GM12878 (cell line): ENCODE measurements around the gene FBXL17. TPM values are rescaled to one million over a fixed set of nuclear protein-coding genes. Genes with fewer than 3 reads are reported as not detected.

Experiments used
- IKZF1 ChIP-seq: fragments of 450-650 bp; conservative IDR thresholded peaks from 2 replicates; pipeline ENCODE4 v1.6.1; 2017; ENCODE audit warnings: antibody characterized with exemption, mild to moderate bottlenecking
- JUND ChIP-seq: IDR thresholded peaks from 2 replicates; pipeline ENCODE4 v1.6.1; 2012; ENCODE audit warnings: low read depth, mild to moderate bottlenecking, low read length, improper control_type of control experiment, moderate library complexity
- NBN ChIP-seq: fragments of 450-650 bp; IDR thresholded peaks from 2 replicates; pipeline ENCODE4 v1.6.1; 2016
- RB1 ChIP-seq: fragments of 450-650 bp; formaldehyde crosslinking; IDR thresholded peaks from 2 replicates; pipeline ENCODE4 v1.6.1; 2017; ENCODE audit warnings: mild to moderate bottlenecking, borderline replicate concordance
- RFX5 ChIP-seq: IDR thresholded peaks from 2 replicates; pipeline ENCODE4 v1.6.1; 2011; ENCODE audit warnings: low read depth, low read length, improper control_type of control experiment
- TCF7 ChIP-seq: IDR thresholded peaks from 2 replicates; pipeline ENCODE4 v1.6.1; 2014; ENCODE audit warnings: antibody characterized with exemption, borderline replicate concordance
- ZNF384 ChIP-seq: IDR thresholded peaks from 2 replicates; pipeline ENCODE4 v1.6.1; 2012; ENCODE audit warnings: low read depth, mild to moderate bottlenecking, low read length, improper control_type of control experiment, borderline replicate concordance
- polyA plus RNA-seq, 11 experiments: library from polyadenylated mRNA; depleted of rRNA in 4 of 11; unstranded in 6 of 11; stranded (reverse) in 5 of 11; fragments of >200 nt; fragmentation: Nextera tagmentation in 4 of 11; fragmentation: Illumina TruSeq in 1 of 11; extraction: Ambion mirVana in 4 of 11; extraction: Trizol in 1 of 11; gene quantifications; 1 replicate in 1 of 11; 2 replicates in 10 of 11; pipeline versions ENCODE4 v1.2.1 to v1.2.3, GENCODE V29; 2011 to 2016; ENCODE audit warnings: inconsistent platforms in 2 of 11, missing spikeins in 2 of 11, low read depth in 1 of 11
- total RNA-seq, 4 experiments: library from RNA; depleted of rRNA in 3 of 4; stranded (reverse); fragments of >200 nt in 3 of 4; fragmentation: Illumina TruSeq in 1 of 4; extraction: Trizol in 1 of 4; gene quantifications; 2 replicates each; pipeline versions ENCODE4 v1.2.1 to v1.2.3, GENCODE V29; 2013 to 2021
- TF ChIP-seq, protein P1 (sequence below): fragments of 450-650 bp; formaldehyde crosslinking; IDR thresholded peaks from 2 replicates; pipeline ENCODE4 v1.4.0; 2022; ENCODE audit warnings: mild to moderate bottlenecking, moderate library complexity
- TF ChIP-seq, protein P2 (sequence below): fragments of 450-650 bp; IDR thresholded peaks from 2 replicates; pipeline ENCODE4 v1.6.1; 2018; ENCODE audit warnings: borderline replicate concordance, mild to moderate bottlenecking; ENCODE audit not compliant: partially characterized antibody

The FBXL17 gene
- total and polyA plus RNA-seq, 10 of the 15 experiments (the other 5 are each of a cell fraction or from before 2014, with no cell fraction given): 0.88 to 9.0 (median 4.4) TPM

DNA sequence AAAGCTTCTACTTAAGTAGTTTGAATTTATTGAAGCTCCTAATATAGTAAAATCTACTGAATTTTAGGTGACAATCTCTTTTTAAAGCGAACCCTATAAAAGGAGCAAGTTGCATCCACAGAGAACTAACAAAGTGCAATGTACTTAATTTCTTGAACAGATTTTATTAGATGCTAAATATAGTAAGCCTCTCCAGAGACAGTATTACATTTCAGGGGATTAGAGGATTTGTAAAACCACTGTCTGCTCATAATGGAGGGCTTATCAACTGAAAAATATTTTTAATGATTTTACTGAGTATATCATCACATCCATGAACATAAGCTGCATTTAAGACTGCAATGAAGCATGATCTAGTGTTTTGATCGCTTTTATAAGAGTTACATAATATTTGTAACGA is 481.2 kb downstream of the FBXL17 start (continued):
- TF ChIP-seq, protein P1, sequence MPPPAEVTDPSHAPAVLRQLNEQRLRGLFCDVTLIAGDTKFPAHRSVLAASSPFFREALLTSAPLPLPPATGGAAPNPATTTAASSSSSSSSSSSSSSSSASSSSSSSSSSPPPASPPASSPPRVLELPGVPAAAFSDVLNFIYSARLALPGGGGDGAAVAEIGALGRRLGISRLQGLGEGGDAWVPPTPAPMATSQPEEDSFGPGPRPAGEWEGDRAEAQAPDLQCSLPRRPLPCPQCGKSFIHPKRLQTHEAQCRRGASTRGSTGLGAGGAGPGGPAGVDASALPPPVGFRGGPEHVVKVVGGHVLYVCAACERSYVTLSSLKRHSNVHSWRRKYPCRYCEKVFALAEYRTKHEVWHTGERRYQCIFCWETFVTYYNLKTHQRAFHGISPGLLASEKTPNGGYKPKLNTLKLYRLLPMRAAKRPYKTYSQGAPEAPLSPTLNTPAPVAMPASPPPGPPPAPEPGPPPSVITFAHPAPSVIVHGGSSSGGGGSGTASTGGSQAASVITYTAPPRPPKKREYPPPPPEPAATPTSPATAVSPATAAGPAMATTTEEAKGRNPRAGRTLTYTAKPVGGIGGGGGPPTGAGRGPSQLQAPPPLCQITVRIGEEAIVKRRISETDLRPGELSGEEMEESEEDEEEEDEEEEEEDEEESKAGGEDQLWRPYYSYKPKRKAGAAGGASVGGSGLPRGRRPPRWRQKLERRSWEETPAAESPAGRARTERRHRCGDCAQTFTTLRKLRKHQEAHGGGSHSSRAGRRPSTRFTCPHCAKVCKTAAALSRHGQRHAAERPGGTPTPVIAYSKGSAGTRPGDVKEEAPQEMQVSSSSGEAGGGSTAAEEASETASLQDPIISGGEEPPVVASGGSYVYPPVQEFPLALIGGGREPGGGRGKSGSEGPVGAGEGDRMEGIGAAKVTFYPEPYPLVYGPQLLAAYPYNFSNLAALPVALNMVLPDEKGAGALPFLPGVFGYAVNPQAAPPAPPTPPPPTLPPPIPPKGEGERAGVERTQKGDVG: no peak
- TF ChIP-seq RFX5: no peak
- TF ChIP-seq, protein P2, sequence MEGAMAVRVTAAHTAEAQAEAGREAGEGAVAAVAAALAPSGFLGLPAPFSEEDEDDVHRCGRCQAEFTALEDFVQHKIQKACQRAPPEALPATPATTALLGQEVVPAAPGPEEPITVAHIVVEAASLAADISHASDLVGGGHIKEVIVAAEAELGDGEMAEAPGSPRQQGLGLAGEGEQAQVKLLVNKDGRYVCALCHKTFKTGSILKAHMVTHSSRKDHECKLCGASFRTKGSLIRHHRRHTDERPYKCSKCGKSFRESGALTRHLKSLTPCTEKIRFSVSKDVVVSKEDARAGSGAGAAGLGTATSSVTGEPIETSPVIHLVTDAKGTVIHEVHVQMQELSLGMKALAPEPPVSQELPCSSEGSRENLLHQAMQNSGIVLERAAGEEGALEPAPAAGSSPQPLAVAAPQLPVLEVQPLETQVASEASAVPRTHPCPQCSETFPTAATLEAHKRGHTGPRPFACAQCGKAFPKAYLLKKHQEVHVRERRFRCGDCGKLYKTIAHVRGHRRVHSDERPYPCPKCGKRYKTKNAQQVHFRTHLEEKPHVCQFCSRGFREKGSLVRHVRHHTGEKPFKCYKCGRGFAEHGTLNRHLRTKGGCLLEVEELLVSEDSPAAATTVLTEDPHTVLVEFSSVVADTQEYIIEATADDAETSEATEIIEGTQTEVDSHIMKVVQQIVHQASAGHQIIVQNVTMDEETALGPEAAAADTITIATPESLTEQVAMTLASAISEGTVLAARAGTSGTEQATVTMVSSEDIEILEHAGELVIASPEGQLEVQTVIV: no peak
- TF ChIP-seq RB1: no peak
- TF ChIP-seq NBN: no peak
- no peak for TF ChIP-seq JUND
- TF ChIP-seq ZNF384: no peak
- TF ChIP-seq IKZF1: no peak
- TF ChIP-seq TCF7: no peak
